HUDEP-2 (cell line): ENCODE measurements around the gene MDFIC2.
"Not testable (repeated sequence)": the region's sequence is repeated elsewhere in the genome, so short reads cannot be mapped to it uniquely, and the experiment has no call there.

ENCODE experiments used
- DNase-seq, 76 experiments: peaks; one replicate each; lab custom pipeline; 2025; ENCODE audit not compliant: unreplicated experiment in 76 of 76; lab: John Stamatoyannopoulos, UW

Gene MDFIC2

GRCh38 chr3:70312336-70312735 is at the start of gene MDFIC2:
TSS of gene MDFIC2 (minus strand) at chr3:70312638. CDS start at chr3:70311973, 665 bp downstream.
- DNase-seq: no peak

- DNase-seq: no peak
Observed at GRCh38 chr3:70360979-70361760, 48.7 kb upstream of the MDFIC2 start.

DNA sequence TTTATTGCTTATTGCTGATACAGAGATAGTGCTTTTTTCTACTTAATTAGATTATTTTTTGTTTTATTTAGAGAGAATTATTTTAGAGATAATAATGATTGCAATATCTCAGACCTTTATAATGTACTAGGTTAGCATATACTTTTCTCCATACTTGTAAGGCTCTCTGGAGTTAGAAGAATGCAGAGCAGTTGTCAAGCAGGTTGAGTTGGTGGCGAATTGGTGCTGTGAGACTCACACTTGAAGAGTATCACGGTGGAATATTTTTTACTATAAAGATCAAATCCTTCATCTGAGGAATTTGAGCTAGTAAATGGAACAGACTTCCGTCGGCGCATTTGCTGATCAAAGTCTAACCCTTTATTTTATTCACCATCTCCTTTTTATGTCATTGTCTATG is 47.3 kb upstream of the MDFIC2 start:
- no peak for DNase-seq

DNA sequence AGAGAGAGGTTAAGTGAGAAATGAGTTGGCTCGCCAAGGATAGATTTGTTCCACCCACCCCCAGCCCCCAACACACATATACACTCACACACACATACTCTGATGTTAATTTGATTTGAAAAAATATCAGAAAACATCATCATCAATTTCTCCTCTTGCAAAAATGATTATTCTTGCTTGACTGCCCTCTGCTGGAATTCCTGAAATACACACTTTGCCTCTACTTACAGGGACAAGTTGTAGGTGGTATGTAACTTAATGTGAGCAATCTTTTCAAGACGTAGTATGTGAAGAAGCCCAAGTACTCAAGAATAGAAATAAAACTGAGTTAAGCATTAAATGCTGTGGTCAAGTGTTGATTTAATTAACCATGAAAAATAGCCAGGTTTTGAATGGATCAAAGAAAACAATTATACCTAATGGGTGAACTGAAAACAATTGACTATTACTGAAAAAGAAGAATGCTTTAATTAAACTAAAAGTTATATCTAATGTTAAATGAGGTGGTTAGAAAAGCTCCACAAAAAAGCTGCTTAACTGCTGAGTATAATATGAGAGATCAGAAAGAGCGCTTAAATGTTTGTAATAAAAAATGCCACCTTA is 46.6 kb upstream of the MDFIC2 start:
- DNase-seq: peak in 12 of 76 experiments; percentile 0 to 38 (median 8)

- DNase-seq: no peak
Observed at GRCh38 chr3:70352215-70352614, 39.8 kb upstream of the MDFIC2 start.

DNA sequence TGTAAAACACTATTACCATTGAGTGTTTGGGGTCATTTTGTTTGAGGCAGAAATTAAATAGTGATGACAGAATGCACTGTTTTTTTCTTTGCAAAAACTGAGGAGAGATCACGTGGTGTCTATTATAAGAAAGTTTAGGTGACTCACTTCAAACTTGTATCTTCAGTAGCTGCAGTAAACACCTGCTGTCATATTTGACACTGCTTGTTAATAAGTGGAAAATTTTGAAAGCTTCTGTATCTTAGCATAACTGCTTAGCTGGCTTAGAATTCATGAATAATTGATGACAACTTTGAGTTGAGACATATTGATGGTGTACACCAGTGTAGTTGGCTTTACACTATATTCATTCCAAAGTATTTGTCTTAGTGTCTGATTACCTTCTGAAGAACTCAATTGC is 29.7 kb upstream of the MDFIC2 start:
- no peak for DNase-seq

DNA sequence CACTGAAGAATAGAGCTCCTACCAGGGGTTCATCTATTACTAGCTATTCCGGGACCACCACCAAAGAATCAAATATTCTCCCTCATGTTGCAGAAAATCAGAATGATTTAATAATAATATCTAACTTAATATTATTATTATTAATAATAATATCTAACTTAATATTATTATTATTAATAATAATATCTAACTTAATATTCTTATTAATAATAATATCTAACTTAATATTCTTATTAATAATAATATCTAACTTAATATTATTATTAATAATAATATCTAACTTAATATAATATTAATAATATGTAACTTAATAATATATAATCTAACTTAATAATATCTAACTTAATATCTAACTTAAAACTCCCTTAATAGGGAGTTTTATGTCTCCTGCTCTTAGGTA is 24.4 kb upstream of the MDFIC2 start:
- not testable (repeated sequence) for DNase-seq

GRCh38 chr3:70333080-70333479 is 20.6 kb upstream of the MDFIC2 start:
- DNase-seq: no peak

DNA sequence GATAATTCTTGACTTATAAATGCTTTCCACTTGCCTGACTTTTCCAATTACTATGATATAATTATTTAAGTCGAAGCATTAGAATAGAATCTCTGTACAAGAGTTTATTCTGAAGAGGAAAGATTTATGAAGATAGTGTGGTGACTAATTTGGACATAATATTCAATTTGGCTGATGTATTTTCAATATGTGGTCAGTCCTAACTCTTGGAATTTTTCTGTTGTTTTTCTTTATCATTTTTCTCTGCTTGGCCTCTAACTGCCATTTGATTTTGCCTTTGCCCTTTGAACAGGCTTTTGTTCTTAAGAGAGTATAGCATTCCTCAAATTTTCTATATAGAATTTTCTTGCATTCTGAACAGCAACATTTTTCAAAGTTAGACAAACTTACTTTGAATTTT is 2.6 kb upstream of the MDFIC2 start:
- DNase-seq: no peak

- DNase-seq: no peak
Observed at GRCh38 chr3:70310809-70311208, 1.6 kb downstream of the MDFIC2 start.

DNA sequence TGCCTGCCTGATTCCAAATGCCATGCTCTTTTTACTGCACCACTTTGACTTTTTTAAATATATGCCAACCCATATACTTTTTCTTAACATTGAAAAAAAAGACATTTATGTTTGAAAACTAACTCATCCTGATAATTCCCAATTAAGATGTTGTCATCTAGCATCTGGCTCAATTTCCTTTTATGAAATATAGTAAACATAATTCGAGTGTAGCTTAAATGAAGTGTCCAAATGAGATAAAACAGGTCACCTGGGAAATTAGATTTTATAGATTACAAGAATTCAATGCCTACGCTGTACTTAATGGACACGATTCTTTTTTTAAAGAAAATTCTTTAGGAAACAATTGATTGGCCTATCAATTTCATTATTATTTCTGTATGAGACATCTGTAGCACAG is 2.8 kb downstream of the MDFIC2 start:
- DNase-seq: no peak

GRCh38 chr3:70308760-70309159 is 3.7 kb downstream of the MDFIC2 start:
- peak in 2 of 76 experiments; percentile 2 to 3 for DNase-seq

DNA sequence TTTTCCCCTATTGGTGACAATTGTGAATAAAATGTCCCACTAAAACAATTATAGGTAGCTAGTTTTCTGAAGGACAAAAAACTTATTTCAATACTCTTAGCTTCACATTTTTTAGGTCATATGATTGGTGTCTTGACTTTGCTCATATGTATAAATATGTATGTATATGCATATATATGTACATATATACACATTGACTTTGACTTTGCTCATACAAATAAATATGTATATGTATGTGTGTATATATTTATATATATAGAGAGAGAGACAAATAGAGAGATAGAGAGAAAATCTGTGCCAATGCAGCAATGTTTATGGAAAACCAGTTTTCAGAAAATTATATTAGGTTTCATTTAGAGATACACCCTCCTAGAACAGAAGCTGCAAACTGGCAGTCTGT is 5.7 kb downstream of the MDFIC2 start:
- no peak for DNase-seq

DNA sequence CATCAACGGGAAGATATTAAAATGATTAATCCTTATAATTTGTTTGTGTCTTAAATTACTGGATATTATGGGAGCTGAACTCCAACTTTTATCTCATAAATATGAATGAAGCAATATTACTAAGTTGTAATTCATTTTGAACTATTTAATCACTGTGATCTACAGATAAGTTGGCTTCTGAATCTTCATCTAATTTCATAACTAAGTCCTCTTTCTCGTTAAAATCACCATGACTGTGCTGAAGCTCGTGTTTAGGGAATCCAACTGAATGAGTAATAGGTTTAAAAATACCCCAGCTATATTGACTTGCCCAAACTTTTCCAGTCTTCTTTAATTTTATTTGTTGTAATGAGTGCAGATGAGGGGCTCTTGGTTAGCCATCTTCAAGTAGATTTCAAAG is 14.1 kb downstream of the MDFIC2 start:
- DNase-seq: no peak

DNA sequence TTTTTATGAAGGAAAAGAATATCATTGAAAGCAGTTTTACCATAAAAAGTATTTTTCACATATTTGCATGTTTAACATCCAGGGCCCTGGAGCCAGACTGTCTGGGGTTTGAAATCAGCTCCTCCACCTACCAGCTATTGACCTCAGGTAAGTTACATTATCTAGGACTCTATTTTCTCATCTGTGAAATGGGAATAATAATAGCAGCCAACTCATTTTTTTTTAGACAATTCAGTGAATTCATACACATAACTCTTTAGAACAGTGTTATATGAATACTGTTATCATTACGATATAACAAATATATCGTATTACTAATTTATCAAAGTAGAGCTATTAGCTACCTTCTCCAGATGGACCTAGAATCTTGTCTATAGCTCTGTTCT is 21.3 kb downstream of the MDFIC2 start:
- DNase-seq: no peak

GRCh38 chr3:70290431-70291096 is 21.9 kb downstream of the MDFIC2 start:
- not testable (repeated sequence) for DNase-seq

GRCh38 chr3:70281663-70282062 is 30.8 kb downstream of the MDFIC2 start:
- DNase-seq: no peak

- no peak for DNase-seq
Observed at GRCh38 chr3:70277304-70277703, 35.1 kb downstream of the MDFIC2 start.

DNA sequence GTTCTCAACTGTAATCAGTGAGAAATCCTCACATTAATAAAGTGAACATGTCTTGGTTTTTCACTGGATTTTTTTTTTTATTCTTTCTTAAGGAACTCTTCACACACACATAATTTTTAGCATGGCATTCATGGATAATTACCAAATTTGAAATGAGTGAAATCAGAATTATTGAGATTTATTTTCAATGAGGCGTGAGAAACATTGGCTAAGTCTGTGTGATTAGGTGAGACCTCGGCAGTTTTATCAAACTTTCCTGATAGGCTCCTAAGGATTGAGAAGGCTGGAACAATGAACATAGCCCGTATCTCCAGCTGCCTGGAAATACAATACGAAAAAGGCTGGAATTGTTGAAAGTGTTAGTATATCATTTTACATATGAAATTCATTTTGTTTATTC is 35.5 kb downstream of the MDFIC2 start:
- DNase-seq: no peak

- DNase-seq: no peak
Observed at GRCh38 chr3:70273492-70273891, 38.9 kb downstream of the MDFIC2 start.

DNA sequence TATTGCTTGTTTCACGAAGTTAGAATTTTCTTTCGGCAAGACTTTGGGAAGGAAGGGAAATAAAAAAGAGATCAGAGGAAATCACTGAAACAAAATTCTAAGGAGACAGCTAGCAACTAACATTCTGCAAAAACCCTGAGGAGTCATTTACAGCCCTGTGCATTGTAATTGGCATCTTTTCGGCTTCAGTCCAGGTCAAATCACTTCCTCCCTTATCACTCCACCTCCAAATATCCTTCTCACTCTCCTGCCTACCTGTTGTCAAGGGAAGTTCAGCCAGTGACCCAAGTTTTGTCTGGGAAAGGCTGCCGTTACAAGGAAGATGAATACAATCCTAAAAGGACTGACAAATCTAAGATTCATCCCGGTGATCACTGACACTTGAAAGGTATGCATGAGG is 39.6 kb downstream of the MDFIC2 start:
- no peak for DNase-seq
